C4-2B (cell line): Measurements from ENCODE around the gene CALML5.

Experiments
- H3K27ac ChIP-seq: fragments of 450-650 bp; 2 replicates; pipeline ENCODE4 v1.5.1; 2017
- ZFX ChIP-seq: fragments of 450-650 bp; IDR thresholded peaks from 2 replicates; pipeline ENCODE4 v1.6.1; 2017
- TF ChIP-seq, protein P1 (sequence below): fragments of 450-650 bp; conservative IDR thresholded peaks from 2 replicates; pipeline ENCODE4 v1.5.1; 2017; ENCODE audit warnings: mild to moderate bottlenecking

Gene CALML5

DNA sequence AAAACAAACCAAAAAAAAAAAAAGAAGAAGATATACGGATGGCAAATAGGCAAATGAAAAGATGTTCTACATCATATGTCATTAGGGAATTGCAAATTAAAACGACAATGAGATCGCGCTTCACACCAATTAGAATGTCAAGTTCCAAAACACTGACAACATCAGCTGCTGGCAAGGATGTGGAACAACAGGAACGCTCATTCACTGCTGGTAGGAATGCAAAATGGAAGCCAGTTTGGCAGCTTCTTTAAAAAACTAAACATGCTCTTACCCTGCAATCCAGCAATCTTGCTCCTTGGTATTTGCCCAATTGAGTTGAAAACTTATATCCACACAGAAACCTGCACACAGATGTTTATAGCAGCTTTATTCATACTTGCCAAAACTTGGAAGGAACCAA is 34.8 kb downstream of the CALML5 start:
- TF ChIP-seq, protein P1, sequence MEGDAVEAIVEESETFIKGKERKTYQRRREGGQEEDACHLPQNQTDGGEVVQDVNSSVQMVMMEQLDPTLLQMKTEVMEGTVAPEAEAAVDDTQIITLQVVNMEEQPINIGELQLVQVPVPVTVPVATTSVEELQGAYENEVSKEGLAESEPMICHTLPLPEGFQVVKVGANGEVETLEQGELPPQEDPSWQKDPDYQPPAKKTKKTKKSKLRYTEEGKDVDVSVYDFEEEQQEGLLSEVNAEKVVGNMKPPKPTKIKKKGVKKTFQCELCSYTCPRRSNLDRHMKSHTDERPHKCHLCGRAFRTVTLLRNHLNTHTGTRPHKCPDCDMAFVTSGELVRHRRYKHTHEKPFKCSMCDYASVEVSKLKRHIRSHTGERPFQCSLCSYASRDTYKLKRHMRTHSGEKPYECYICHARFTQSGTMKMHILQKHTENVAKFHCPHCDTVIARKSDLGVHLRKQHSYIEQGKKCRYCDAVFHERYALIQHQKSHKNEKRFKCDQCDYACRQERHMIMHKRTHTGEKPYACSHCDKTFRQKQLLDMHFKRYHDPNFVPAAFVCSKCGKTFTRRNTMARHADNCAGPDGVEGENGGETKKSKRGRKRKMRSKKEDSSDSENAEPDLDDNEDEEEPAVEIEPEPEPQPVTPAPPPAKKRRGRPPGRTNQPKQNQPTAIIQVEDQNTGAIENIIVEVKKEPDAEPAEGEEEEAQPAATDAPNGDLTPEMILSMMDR, result no peak
- H3K27ac ChIP-seq, result no peak overlapping the region

DNA sequence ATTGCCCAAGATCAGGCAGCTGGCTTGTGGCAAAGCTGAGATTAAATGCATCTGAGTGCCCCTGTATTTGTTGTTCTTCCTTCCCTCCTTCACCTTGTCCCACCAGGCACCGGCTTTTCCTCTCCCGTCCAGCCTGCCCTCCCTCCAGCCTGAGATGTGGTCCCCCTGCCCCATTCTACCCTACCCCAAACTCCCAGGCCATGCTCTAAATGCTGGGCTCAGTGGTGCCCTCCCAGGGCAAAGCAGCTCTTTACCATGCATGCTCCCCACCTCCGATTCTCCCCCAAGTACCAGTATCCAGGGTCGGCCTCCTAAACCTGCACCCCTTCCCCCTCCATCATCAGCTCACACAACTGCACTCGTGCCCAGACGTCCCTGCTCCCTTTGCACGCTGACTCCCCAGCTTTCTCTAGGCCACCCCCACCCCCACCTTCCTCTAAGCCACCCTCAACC is 36.5 kb downstream of the CALML5 start:
- TF ChIP-seq, protein P1, result no peak
- no peak for TF ChIP-seq ZFX
- no peak overlapping the region for H3K27ac ChIP-seq

DNA sequence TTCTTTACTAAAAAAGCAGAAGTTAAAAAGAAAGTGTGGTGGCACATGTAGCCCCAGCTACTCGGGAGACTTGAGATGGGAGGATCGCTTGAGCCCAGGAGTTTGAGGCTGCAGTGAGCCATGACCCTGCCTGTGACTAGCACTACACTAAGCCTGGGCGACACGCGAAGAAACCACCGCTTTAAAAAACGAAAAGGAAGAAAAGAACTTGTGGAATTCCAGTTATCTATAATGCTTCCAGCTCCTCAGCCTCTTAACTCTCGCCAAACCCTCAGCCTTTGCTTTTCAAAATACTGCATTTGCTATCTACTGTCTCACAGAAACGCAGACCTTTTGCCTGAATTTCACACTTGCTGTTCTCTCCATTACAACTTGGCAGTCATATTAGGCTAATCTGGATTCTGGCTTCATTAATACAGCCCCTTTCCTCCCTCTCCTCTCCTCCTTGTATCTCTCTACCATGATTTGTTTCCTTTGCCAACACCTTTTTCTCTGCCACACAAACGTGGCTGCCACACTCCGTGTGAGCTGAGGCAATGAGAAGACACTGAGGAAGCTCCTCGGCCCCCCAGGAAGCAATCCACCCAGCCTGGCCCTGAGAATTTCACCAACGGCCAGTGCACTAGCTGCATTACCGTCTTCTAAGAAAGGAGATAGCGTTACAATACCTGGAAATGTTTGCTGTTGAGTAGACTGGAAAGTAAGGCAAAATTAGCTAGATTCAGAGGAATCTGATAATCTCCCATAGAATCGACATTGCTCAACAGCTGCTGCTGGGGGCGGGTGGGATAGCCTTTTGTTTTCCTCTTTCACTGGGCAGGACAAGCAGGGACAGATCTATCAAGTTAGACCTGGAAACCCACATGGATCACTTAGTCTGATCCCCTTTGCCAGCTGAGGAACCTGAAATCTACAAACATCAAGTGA is 37.2 kb downstream of the CALML5 start:
- no peak overlapping the region for H3K27ac ChIP-seq
- TF ChIP-seq, protein P1, result no peak
- no peak for TF ChIP-seq ZFX

DNA sequence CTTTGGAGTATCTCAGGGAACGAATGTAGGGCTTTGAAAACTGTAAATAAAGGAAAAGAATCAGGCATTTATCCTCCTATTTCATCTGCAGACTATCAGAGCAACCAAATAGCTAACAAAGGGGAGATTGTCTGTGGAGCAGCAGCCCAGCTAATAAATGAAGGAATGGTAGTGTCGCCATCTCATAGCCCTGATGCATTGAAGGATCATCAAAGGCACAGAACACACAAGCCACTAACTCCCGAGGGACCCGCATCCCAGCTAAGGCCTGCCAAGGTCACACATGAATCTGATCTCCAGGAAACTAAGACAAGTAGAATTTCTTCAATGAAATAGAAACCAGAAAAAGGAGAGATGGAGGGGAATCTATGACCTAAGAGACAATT is 38.2 kb downstream of the CALML5 start:
- TF ChIP-seq, protein P1, result no peak
- no peak for TF ChIP-seq ZFX
- no peak overlapping the region for H3K27ac ChIP-seq

DNA sequence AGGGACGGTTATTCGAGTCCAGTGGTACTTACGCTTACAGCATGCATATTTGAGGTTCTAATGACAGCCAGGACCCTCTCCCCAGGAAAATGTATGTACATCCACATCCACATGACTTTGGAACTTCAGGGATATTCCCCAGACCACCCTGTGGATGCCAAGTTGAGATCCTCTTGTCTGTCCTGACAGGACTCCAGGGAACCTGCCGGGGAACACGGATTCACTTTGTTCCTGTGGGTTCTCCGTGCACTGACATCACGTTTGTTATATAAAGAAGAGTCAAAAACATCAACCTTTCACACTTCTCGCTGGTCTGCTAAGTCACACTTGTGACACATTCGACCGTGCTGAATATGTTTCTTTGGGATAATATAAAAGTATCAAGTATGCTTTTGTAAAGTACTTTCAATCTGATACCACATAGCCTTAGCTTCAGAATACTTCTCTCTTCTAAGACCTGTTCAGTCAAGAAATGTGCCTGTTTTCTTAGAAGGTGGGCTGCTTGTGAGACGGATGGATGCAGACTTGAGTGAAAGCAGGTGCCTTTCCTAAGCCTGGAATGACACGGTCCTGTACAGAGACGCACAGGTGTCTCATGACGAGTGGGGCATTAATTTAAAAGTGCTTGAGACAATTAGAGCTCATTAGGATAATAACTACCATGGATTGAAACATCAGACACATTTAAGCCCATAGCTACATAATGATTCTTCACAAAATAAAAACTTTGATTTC is 38.7 kb downstream of the CALML5 start:
- no peak overlapping the region for H3K27ac ChIP-seq
- TF ChIP-seq, protein P1, result no peak
- TF ChIP-seq ZFX, result no peak

DNA sequence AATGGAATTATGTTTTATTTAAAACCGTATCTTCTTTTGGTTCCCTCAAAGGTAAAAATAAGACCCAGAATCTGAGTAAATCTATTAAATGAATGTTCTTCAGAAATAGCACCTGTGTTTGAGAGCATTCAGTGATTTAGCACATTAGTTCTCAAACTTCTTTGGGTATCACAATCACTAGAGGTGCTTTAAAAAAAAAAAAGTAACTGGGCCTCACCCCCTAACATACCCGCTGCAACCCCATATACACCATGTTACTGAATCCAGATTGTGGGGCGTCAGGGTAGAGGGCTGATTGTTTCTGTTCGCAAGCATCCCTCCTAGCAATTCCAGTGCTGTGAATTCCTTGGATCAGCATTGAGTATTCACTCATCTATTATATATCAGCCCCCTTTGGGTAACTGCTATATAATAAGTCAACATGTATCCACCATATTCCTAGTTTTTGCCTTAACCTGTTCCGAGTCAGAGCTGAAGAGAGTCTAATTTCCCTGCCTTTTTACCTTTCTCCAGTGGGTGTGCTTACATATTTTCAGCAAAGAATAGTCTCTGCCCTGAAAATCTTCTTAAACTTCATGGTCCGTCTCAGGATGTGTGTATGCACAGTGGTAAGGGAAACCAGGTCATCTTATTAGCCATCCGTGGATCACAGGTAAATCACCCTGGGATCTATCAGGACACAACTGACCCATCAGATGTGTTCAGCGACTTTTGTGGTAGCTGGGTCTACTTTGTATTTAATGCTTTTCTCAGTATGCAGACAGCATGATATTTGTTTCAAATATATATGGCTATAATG is 40.2 kb downstream of the CALML5 start:
- no peak for TF ChIP-seq ZFX
- TF ChIP-seq, protein P1, result no peak
- no peak overlapping the region for H3K27ac ChIP-seq
